ENCODE data around the gene ERBB4. TPM values are rescaled to one million over a fixed set of nuclear protein-coding genes. Genes with fewer than 3 reads are reported as not detected.

Gene ERBB4
- total RNA-seq, 2 experiments from 2014 or later: not detected

DNA sequence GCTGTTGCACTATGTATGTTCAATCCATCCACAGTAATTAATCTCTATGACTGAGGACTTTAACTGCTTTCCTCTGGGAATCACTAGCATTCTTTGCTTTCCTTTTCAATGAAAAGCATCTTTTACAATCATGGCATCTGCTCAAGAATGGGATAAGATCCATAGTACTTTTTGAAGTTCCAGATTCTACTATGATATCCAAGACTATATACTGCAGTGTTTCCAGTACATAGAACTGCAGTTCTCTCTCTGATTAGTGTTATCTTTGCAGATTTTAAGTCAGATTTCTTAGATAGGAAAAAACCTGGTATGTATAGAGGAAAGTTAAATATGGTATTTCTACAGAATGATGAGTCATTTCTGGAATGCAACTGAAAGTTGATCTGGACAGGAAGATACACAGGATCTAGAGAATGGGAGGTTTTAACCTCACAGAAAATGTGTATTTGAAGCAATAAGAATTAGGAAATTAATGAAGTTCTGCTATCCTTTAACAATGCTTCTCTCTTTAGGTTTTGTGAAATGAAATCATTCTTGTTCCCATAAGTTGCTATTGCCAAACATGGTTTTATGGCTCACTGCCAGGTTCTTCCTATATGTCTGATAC lies 670.7 kb downstream of the ERBB4 start:
- peaks cover 6% of the 10 kb centered on the region for H3K9me3 Mint-ChIP-seq
- TF ChIP-seq CTCF (IDR thresholded peaks at IDR 0.05): no peak
- no peaks in the 10 kb centered on the region for H3K4me1 Mint-ChIP-seq (ENCODE audit: low read depth)
- ATAC-seq (ENCODE audit: poor library complexity) (no peak), DNase-seq (no peak)
- no peak overlapping the region for H3K4me3 Mint-ChIP-seq
- H3K36me3 Mint-ChIP-seq (ENCODE audit: low read depth): no peaks in the 10 kb centered on the region
- H3K4me1 ChIP-seq (ENCODE audit: insufficient read depth, low read length): no peaks in the 10 kb centered on the region
- CTCF ChIA-PET: no interaction called here
- peaks cover 0 to 4% of the 10 kb centered on the region in 2 experiments for H3K9me3 ChIP-seq (ENCODE audit: control insufficient read depth in 1 of 2, insufficient read depth in 1 of 2, low read length in 2 of 2)
- H3K4me3 ChIP-seq (ENCODE audit: low read length): no peak overlapping the region
- H3K36me3 ChIP-seq (ENCODE audit: insufficient read depth, low read length): no peaks in the 10 kb centered on the region
- intact Hi-C loops (cut with DNase I, micrococcal nuclease): no loop called here
- no peaks in the 10 kb centered on the region for H3K27me3 Mint-ChIP-seq
- H3K27ac Mint-ChIP-seq: no peak overlapping the region
- H3K27ac ChIP-seq (ENCODE audit: low read depth in 1 of 2, low read length in 2 of 2): no peak overlapping the region
- POLR2A ChIA-PET: no interaction called here
- no peaks in the 10 kb centered on the region for H3K27me3 ChIP-seq (ENCODE audit: control insufficient read depth in 1 of 2, insufficient read depth in 2 of 2, low read length in 2 of 2)

DNA sequence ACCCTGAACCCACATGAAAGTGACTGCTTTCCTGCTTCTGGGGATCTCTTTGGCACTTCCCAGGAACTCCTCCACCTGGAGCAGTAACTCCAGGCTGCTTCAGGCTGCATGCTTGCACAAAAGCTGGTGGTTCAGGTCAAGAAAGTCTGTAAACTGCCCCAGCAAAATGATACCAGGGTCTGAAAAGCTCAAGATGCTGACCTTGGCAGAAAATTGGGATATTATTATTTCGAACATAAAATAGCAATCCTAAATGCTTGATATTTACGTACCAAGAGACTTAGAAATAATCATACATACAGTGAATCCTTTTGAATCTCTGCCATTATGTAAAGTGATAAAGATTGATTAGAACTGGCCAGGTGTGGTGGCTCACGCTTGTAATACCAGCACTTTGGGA lies 674.3 kb downstream of the ERBB4 start:
- H3K27ac ChIP-seq (ENCODE audit: low read depth in 1 of 2, low read length in 2 of 2): no peak overlapping the region
- no peaks in the 10 kb centered on the region for H3K36me3 Mint-ChIP-seq (ENCODE audit: low read depth)
- no peaks in the 10 kb centered on the region for H3K36me3 ChIP-seq (ENCODE audit: insufficient read depth, low read length)
- no peak overlapping the region for H3K4me3 Mint-ChIP-seq
- no peaks in the 10 kb centered on the region for H3K27me3 Mint-ChIP-seq
- ATAC-seq (ENCODE audit: poor library complexity): no peak
- peaks cover 0 to 4% of the 10 kb centered on the region in 2 experiments for H3K9me3 ChIP-seq (ENCODE audit: control insufficient read depth in 1 of 2, insufficient read depth in 1 of 2, low read length in 2 of 2)
- H3K4me1 ChIP-seq (ENCODE audit: insufficient read depth, low read length): no peaks in the 10 kb centered on the region
- no peak for DNase-seq
- CTCF ChIA-PET: no interaction called here
- no peaks in the 10 kb centered on the region for H3K27me3 ChIP-seq (ENCODE audit: control insufficient read depth in 1 of 2, insufficient read depth in 2 of 2, low read length in 2 of 2)
- TF ChIP-seq CTCF (IDR thresholded peaks at IDR 0.05): no peak
- H3K4me3 ChIP-seq (ENCODE audit: low read length): no peak overlapping the region
- no peak overlapping the region for H3K27ac Mint-ChIP-seq
- POLR2A ChIA-PET: no interaction called here
- no peaks in the 10 kb centered on the region for H3K4me1 Mint-ChIP-seq (ENCODE audit: low read depth)
- intact Hi-C loops (cut with DNase I, micrococcal nuclease): no loop called here
- H3K9me3 Mint-ChIP-seq: peaks cover 9% of the 10 kb centered on the region

GRCh38 chr2:211860224-211860623 lies 678.4 kb downstream of the ERBB4 start:
- no peak for TF ChIP-seq CTCF (IDR thresholded peaks at IDR 0.05)
- intact Hi-C loops (cut with DNase I, micrococcal nuclease): no loop called here
- H3K4me3 Mint-ChIP-seq: no peak overlapping the region
- H3K4me1 ChIP-seq (ENCODE audit: insufficient read depth, low read length): no peaks in the 10 kb centered on the region
- H3K9me3 ChIP-seq (ENCODE audit: control insufficient read depth in 1 of 2, insufficient read depth in 1 of 2, low read length in 2 of 2): no peaks in the 10 kb centered on the region
- H3K36me3 ChIP-seq (ENCODE audit: insufficient read depth, low read length): no peaks in the 10 kb centered on the region
- H3K27ac Mint-ChIP-seq: no peak overlapping the region
- no peaks in the 10 kb centered on the region for H3K27me3 ChIP-seq (ENCODE audit: control insufficient read depth in 1 of 2, insufficient read depth in 2 of 2, low read length in 2 of 2)
- H3K27ac ChIP-seq (ENCODE audit: low read depth in 1 of 2, low read length in 2 of 2): no peak overlapping the region
- no peaks in the 10 kb centered on the region for H3K36me3 Mint-ChIP-seq (ENCODE audit: low read depth)
- DNase-seq: no peak
- ChIA-PET POLR2A (no interaction called here), CTCF (no interaction called here)
- peaks cover 7% of the 10 kb centered on the region for H3K9me3 Mint-ChIP-seq
- H3K27me3 Mint-ChIP-seq: no peaks in the 10 kb centered on the region
- H3K4me3 ChIP-seq (ENCODE audit: low read length): no peak overlapping the region
- no peak for ATAC-seq (ENCODE audit: poor library complexity)
- no peaks in the 10 kb centered on the region for H3K4me1 Mint-ChIP-seq (ENCODE audit: low read depth)

Data from CD4-positive, alpha-beta T cell (primary cell).